PC-9 (cell line): Measurements from ENCODE around the gene AHNAK. TPM values are rescaled to one million over a fixed set of nuclear protein-coding genes. Genes with fewer than 3 reads are reported as not detected.

ENCODE experiments used
- BruUV-seq: library from RNA; stranded (reverse); fragments of 400-500 nt; replicated peaks from 2 replicates; lab custom pipeline; 2021; lab: Mats Ljungman, UMichigan
- CTCF ChIA-PET: fragments of 300-600 bp; sonication (Branson Sonifier 250); formaldehyde crosslinking; loops from one replicate; lab custom pipeline; 2022; ENCODE audit warnings: antibody characterized with exemption; lab: Charles Lee
- POLR2A ChIA-PET: fragments of 300-600 bp; sonication (Branson Sonifier 250); formaldehyde crosslinking; loops from one replicate; lab custom pipeline; 2022; ENCODE audit warnings: antibody characterized with exemption; ENCODE audit not compliant: unreplicated experiment; lab: Charles Lee
- DNase-seq, 2 experiments: peaks; one replicate each; pipeline versions ENCODE4 v3.0.0 to v3.0.0-alpha.2; 2015 to 2022; ENCODE audit warnings: mixed read lengths in 1 of 2
- H2AFZ ChIP-seq: fragments of 200-600 bp; sonication (generic); 2 replicates; pipeline ENCODE4 v1.8.1; 2017; ENCODE audit warnings: antibody characterized with exemption
- H3F3A ChIP-seq: fragments of 200-600 bp; sonication (generic); 2 replicates; pipeline ENCODE4 v1.8.1; 2017; ENCODE audit warnings: antibody characterized with exemption, mild to moderate bottlenecking, low read depth; ENCODE audit not compliant: insufficient read depth
- H3K27ac ChIP-seq: fragments of 200-600 bp; sonication (generic); 2 replicates; pipeline ENCODE4 v1.6.1; 2016; ENCODE audit warnings: mixed run types
- H3K27me3 ChIP-seq: fragments of 200-600 bp; sonication (generic); 2 replicates; pipeline ENCODE4 v1.6.1; 2016; ENCODE audit warnings: low read depth, mixed run types; ENCODE audit not compliant: insufficient read depth
- H3K36me3 ChIP-seq: fragments of 200-600 bp; sonication (generic); 2 replicates; pipeline ENCODE4 v1.6.1; 2016; ENCODE audit warnings: low read depth, mixed run types
- H3K4me1 ChIP-seq: fragments of 200-600 bp; sonication (generic); replicated peaks from 2 replicates; pipeline ENCODE4 v1.6.1; 2016; ENCODE audit warnings: mixed run types; ENCODE audit not compliant: insufficient read depth
- H3K4me2 ChIP-seq: fragments of 200-600 bp; sonication (generic); 2 replicates; pipeline ENCODE4 v1.6.1; 2017; ENCODE audit warnings: mixed run types
- H3K4me3 ChIP-seq: fragments of 200-600 bp; sonication (generic); 2 replicates; pipeline ENCODE4 v1.6.1; 2016; ENCODE audit warnings: mixed run types
- H3K79me2 ChIP-seq: fragments of 200-600 bp; sonication (generic); 2 replicates; pipeline ENCODE4 v1.6.1; 2017; ENCODE audit warnings: low read depth, mixed run types
- H3K9me2 ChIP-seq: fragments of 200-600 bp; sonication (generic); 2 replicates; pipeline ENCODE4 v1.8.1; 2017; ENCODE audit warnings: mild to moderate bottlenecking; ENCODE audit not compliant: insufficient read depth
- H3K9me3 ChIP-seq: fragments of 200-600 bp; sonication (generic); 2 replicates; pipeline ENCODE4 v1.8.1; 2016; ENCODE audit warnings: low read depth; ENCODE audit not compliant: insufficient read depth
- H4K20me1 ChIP-seq: fragments of 200-600 bp; sonication (generic); 2 replicates; pipeline ENCODE4 v1.8.1; 2017; ENCODE audit not compliant: insufficient read depth
- EZH2 ChIP-seq: fragments of 200-600 bp; sonication (generic); IDR thresholded peaks from 2 replicates; pipeline ENCODE4 v1.8.0; 2017; ENCODE audit warnings: antibody characterized with exemption, low read depth
- intact Hi-C: fragments of 100-400 bp; cut with micrococcal nuclease; formaldehyde crosslinking; loops from one replicate; pipeline ENCODE4 v1.10.0; 2022; ENCODE audit not compliant: unreplicated experiment
- total RNA-seq: library from RNA; stranded (reverse); gene quantifications from 2 replicates; pipeline ENCODE4 v1.2.3, GENCODE V29; 2021
- TF ChIP-seq, protein P1 (sequence below): fragments of 200-600 bp; sonication (generic); conservative IDR thresholded peaks from 2 replicates; pipeline ENCODE4 v1.6.1; 2017; ENCODE audit warnings: mixed run types, antibody characterized with exemption, mild to moderate bottlenecking, moderate library complexity

The AHNAK gene
- total RNA-seq, 1 experiment from 2014 or later: 632 TPM

DNA sequence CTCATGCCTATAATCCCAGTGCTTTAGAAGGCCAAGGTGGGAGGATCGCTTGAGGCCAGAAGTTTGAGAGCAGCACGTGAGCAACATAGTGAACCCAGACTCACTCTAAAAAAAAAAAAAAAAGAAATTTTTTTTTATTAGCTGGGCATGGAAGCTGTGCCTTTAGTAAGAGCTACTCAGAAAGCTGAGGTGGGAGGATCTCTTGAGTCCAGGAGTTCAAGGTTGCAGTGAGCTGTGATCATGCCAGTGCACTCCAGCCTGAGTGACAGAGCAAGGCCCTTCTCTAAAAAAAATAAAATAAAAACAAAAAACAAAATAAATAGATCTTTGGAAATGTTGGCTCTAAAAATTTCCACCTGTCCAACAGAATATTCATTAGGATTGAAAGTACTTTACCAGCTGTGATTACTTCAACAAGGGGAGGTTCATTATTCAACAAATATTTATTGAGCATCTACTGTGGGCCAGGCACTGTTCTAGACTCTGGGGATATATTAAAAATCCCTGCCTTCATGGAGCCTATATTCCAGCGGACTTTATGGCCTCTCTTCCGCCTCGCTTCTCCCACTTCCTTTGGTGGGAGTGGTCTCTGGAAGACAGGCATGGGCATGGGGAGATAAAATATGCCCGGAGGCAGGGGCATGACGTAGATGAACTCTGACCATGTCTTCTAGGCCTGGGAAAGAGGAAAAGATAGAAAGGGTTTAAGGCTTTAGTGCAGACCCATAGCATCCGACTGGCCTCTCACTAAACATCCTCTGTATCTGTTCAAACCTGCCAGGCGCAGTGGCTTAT is 47.9 kb downstream of the AHNAK start:
- TF ChIP-seq, protein P1, sequence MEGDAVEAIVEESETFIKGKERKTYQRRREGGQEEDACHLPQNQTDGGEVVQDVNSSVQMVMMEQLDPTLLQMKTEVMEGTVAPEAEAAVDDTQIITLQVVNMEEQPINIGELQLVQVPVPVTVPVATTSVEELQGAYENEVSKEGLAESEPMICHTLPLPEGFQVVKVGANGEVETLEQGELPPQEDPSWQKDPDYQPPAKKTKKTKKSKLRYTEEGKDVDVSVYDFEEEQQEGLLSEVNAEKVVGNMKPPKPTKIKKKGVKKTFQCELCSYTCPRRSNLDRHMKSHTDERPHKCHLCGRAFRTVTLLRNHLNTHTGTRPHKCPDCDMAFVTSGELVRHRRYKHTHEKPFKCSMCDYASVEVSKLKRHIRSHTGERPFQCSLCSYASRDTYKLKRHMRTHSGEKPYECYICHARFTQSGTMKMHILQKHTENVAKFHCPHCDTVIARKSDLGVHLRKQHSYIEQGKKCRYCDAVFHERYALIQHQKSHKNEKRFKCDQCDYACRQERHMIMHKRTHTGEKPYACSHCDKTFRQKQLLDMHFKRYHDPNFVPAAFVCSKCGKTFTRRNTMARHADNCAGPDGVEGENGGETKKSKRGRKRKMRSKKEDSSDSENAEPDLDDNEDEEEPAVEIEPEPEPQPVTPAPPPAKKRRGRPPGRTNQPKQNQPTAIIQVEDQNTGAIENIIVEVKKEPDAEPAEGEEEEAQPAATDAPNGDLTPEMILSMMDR: no peak
- no peak for TF ChIP-seq EZH2
- Histone ChIP-seq H3K4me1 (peaks cover 28% of the 10 kb centered on the region), H3K27ac (no peak overlapping the region), H2AFZ (no peak overlapping the region), H3K9me2 (no peaks in the 10 kb centered on the region), H3K27me3 (no peaks in the 10 kb centered on the region), H3K4me3 (no peak overlapping the region), H3K9me3 (no peaks in the 10 kb centered on the region), H4K20me1 (no peaks in the 10 kb centered on the region), H3K36me3 (no peaks in the 10 kb centered on the region), H3K4me2 (no peak overlapping the region), H3K79me2 (no peaks in the 10 kb centered on the region), H3F3A (peaks cover 35% of the 10 kb centered on the region; the same call in 1 of the 2 replicates)
- BruUV-seq: no TSS peak
- POLR2A ChIA-PET: interaction anchor here (0.6 to 1.4 kb wide), 4 partner anchors 40 to 62 kb away, joined by 3 to 10 read pairs (median 6); no protein-coding TSS in a partner anchor
- intact Hi-C loops: no loop called here
- no peak for DNase-seq
- CTCF ChIA-PET: interaction anchor here (1.2 to 2.0 kb wide), 4 partner anchors 12 to 74 kb away, joined by 5 to 14 read pairs (median 10); no protein-coding TSS in a partner anchor

DNA sequence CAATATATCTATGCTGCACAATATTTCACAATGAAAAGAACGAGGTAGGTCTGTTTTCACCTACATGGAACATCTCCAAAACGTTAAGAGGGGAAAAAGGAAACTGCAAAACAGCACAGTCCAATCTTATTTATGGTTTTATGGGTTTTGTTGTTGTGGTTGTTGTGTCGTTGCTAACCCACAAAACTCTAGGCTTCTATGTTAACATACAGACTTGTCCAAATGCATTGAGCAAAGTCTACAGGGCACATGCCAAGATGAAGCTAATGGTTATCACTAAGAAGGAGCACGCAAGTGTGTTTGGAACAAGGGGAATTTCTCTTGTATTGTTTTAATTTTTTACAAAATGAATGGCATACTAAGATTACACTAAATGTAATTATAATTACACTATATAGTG is 48.6 kb downstream of the AHNAK start:
- BruUV-seq: no TSS peak
- H3K4me1 ChIP-seq: peaks cover 28% of the 10 kb centered on the region

More for the DNA sequence above, 48.6 kb downstream of the AHNAK start:
- Histone ChIP-seq H4K20me1 (no peaks in the 10 kb centered on the region), H3K9me3 (no peaks in the 10 kb centered on the region), H3F3A (peaks cover 35% of the 10 kb centered on the region; the same call in 1 of the 2 replicates), H3K9me2 (no peaks in the 10 kb centered on the region), H3K79me2 (no peaks in the 10 kb centered on the region), H3K36me3 (no peaks in the 10 kb centered on the region), H3K27me3 (no peaks in the 10 kb centered on the region), H3K27ac (peak overlapping the region; percentile 73), H2AFZ (no peak overlapping the region), H3K4me3 (no peak overlapping the region), H3K4me2 (peak overlapping the region; percentile 24; the same call in 1 of the 2 replicates)
- POLR2A ChIA-PET: interaction anchor here (0.5 to 1.0 kb wide), 3 partner anchors 11 to 167 kb away, joined by 3 to 6 read pairs (median 4); partner anchors contain the start of genes C11orf98 and CSKMT
- CTCF ChIA-PET: interaction anchor here (0.6 to 1.4 kb wide), 7 partner anchors 10 to 103 kb away, joined by 3 to 8 read pairs (median 7); no protein-coding TSS in a partner anchor
- TF ChIP-seq EZH2: no peak
- TF ChIP-seq, protein P1: no peak
- intact Hi-C loops: no loop called here
- DNase-seq: no peak
